Stimulated activated CD4-positive, alpha-beta T cell treated with anti-CD3 and anti-CD28 coated beads, TNF-alpha, amount 100 ng/mL, for 1 hour (primary cell): ENCODE measurements around the gene NRIP1.

Experiments
- DNase-seq, 3 donors: peaks; one replicate each; pipeline ENCODE4 v3.0.0-alpha.2; 2020; ENCODE audit warnings: low read depth in 3 of 3, low spot score in 1 of 3

Gene NRIP1

GRCh38 chr21:15066123-15066575 lies 1.3 kb upstream of the NRIP1 start:
- DNase-seq: no peak

DNA sequence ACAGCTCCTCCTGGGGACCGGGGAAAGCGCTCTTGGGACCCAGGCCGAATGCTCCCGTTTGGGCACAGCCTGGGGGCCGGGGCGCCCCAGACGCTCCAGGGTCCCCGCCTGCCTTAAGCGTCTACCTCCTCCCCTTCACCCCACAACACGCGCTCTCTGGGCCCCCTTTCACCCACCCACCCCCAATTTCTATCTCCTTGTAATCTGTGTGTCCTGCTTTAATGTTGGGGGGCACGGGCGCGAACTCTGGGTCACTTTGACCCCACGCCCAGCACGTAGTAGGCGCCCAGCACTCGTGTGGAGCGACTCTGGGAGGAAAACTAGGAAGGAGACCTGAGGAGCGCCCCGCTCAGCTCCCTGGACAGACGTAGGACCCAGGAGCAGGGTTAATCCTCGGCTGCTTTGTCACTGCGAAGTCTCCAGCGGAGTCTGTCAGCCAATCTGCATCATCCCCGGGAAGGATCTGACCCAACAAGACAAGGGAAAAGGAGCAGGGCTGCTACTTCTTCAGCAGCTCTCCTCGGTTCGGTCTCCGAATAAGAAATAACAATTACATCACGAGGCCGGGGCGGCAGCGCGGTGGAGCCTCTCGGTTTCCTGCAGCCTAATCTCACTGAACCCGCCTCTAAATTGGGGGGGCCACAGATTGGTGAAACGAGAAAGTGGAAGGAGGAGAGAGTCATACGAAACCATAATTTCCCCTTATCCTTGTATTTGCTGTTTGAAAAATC lies 757 bp upstream of the NRIP1 start:
- DNase-seq: peak in 2 of 3 donors; percentile 41 to 51

DNA sequence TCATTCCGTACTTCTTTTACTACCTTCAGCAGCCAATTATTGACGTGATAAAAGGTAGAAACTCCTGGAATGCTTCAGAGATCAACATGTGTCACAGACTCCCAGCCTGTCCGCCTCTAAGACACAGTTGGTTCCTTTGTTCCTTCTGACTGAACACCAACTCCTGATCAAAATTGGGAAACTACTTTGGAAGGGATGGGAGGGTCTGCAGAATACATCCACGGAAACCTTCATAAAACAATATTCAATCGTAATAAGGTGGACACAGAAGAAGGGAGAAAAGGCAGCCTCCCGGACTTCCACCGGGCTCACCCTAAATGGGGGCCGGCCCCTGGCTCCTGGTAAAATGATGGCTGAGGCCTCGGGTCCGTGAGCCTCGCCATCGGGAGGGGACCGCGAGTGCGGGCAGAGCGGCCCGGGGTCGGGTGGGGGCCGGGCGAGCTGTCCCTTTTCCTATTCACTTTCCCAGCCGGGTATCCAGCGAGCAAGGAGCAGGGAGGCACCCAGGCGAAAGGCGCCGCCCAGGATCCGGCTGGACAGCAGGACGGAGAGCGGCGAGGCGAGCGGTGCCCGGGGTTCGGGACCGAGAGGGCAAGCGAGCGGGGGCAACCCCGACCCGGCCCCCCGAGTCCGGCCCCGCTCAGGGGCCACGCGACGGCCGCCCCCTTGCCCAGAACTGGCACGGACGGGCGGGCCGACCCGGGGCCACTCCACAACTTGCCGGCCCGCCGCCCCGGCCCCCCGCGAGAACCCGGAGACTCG lies 805 bp downstream of the NRIP1 start:
- no peak for DNase-seq

GRCh38 chr21:15063081-15063813 lies 1.6 kb downstream of the NRIP1 start:
- DNase-seq: peak in 1 of 3 donors; percentile 11

- no peak for DNase-seq
Observed at GRCh38 chr21:15062606-15062965, 2.2 kb downstream of the NRIP1 start.

DNA sequence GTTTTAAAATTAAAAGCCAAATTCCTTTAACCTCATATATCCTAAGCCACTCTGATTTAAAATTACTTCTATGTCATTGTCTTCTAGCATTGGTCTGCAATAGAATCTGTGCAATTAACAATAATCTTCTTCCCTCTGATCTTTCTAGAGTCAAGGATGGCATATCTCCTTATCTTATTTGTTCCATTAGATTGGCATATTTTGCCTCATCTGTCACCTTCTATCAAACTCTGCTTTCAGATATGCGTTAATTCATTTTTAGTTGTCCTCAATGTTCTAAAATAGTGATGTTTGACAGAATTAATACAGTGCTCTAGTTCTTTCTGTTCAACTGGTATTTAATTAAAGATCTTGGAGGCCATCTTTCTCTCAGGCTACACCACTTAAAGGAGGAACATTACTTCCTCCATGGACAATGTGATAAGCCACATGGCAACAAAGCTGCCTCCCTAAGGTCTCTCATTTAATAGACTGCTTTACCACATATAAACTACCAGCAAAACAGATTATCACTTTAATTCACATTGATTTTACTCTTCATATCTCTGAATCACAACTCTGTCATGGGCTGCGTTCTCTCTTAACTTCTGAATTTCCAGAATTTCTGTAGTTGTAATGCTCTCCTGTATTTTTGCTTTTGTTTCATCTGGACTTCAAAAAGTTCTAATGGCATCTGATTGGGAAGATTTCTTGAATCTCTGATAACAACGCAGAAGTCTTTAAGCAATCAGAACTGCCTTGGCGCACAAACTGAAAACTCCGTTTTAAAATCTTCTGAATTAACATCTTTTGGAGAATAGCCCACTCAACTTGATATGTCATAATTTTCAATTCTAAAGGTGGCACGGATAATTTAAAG lies 2.8 kb downstream of the NRIP1 start:
- DNase-seq: no peak

- DNase-seq: no peak
Observed at GRCh38 chr21:15061279-15061678, 3.5 kb downstream of the NRIP1 start.

DNA sequence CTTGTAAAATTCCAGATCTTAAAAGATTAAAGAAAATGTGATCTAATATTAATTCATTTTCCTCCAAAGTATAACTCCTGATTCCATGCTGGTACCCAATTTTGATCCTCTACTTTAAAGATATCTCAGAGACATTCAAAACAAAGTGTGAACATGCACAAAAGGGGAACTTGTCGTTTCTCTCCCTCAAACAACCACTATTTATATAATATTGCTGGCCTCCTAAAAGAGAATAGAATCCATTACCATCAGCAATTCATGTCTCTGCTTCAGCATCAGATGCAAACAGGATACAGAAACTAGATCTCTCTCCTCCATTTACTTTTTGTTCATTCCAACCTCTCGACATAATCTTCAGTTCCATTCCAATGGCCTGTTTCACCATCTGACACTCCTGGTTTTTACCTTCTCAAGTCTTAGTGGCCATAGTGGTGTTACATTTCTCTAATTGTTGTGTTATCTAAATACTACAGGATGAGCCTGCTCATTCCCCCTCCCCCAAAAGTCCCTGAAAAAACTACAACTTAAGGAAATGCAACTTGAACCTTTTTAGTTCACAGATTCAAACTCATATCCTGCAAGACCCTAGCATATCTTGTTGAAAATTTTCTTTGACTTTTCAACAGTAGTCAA lies 4.1 kb downstream of the NRIP1 start:
- DNase-seq: no peak

GRCh38 chr21:15059397-15059796 lies 5.4 kb downstream of the NRIP1 start:
- DNase-seq: no peak

DNA sequence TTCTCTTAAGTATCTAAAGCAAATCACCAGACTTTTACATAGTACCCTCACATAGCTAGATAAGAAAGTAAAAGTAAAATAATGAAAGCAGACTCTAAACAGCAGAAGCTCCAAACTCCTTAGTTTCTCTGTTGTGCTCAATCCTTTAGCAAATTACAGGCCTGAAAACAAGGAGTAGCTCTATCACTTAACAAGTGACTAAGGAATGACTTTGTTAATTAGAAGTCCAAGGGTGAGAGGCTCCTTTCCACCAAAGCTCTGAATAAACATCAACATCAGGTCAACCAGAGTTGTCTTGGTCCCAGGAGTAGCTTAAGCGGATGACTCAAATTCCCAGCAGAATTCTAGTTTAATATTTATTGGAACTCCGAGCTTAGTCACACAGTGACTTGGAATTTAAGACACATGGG lies 5.9 kb downstream of the NRIP1 start:
- DNase-seq: no peak

DNA sequence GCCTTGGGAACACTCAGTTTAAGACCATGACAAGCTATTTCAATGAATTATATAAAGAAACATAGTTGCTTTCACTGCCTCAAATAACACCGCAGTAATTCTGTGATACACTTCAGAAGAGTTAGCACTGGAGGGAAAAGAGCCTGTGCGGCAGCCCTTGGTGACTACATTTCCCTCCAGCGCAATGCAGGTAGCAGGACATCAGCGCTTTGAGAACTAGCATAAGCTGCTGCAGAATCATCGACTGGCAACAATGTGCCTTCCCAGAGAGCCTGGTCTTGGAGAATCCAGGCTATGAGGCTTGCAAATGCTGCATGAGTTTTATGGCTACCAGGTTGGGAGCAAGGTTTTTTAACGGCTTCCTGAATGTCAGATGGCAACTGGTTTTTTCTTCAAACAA lies 7.5 kb downstream of the NRIP1 start:
- DNase-seq: no peak

DNA sequence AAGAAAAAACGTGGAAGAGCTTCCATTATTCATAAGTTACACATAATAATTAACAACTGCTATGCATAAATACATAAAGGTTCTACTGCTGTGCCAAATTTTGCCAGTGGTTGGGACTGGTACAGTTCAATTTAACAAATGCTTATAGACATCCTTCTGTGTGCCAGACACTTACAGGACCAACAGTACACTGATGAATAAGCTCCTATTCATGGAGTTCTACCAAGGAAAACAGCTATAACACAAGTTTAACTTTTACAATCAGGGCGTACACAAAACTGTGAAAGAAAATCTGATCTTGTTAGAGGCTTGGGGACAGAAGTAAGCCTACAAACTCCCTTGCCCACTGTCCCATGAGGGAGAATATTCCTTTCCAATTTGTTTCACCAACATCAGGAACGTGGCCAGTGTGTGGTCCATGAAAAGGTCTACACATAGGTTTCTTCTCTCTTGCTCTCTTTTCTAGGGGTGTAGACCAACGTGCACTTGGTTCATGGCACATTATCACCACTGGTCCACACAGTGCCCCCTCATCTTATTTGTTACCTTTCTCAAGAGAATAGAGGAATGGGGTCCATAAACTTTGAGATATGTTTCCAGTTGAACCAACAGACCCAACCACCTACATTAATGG lies 10.1 kb downstream of the NRIP1 start:
- no peak for DNase-seq

- DNase-seq: no peak
Observed at GRCh38 chr21:15054089-15054488, 10.7 kb downstream of the NRIP1 start.

GRCh38 chr21:15053500-15053899 lies 11.3 kb downstream of the NRIP1 start:
- no peak for DNase-seq

DNA sequence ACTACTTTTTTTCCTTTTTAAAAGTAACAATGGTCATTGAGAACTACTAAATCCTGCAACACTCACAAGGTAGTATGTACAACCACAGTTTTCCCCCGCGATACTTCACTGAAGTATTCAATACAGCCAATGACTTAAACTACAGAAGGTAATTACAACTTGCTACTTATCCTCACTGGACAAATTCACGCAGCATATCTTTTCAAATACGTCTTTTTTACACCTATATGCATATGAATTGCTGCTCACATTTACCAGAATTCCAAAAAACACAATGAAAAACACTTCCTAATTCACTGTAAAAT lies 12.4 kb downstream of the NRIP1 start:
- no peak for DNase-seq

DNA sequence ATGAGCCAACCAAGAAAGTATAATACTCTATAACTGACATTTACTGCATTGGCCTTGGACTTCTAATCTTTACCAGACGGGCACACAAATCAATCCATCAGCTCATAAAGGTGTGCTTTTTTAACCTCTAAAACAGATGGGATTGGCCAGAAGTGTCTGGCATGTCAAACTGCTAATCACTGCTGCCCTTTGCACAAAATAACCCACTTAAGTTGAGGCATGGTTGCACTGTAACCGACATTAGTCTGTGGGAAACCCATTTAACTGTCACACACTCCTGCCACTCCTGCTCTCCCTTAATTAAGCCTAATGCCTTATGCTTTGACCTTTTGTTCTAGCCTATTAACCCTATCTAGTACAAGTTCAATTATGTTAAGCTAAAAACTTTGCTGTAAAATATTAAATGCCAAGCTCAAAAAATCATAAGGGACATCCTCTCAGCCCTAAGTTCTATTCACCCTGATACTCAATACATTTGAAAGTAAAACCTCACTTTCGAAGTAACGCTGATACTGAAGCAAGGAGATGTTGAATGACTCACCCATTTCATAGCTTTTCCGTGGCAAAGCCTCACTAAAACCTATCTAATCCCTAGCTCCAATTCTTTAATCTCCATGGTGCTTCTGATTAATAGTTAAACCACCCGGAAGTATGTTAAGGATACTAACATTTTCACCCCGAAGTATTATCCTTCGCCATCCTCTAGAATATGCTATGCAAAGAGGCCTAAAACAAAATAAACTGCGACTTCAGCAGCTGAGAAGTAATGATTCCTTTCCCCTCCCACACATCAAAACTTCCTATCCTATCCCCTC lies 12.9 kb downstream of the NRIP1 start:
- DNase-seq: no peak

DNA sequence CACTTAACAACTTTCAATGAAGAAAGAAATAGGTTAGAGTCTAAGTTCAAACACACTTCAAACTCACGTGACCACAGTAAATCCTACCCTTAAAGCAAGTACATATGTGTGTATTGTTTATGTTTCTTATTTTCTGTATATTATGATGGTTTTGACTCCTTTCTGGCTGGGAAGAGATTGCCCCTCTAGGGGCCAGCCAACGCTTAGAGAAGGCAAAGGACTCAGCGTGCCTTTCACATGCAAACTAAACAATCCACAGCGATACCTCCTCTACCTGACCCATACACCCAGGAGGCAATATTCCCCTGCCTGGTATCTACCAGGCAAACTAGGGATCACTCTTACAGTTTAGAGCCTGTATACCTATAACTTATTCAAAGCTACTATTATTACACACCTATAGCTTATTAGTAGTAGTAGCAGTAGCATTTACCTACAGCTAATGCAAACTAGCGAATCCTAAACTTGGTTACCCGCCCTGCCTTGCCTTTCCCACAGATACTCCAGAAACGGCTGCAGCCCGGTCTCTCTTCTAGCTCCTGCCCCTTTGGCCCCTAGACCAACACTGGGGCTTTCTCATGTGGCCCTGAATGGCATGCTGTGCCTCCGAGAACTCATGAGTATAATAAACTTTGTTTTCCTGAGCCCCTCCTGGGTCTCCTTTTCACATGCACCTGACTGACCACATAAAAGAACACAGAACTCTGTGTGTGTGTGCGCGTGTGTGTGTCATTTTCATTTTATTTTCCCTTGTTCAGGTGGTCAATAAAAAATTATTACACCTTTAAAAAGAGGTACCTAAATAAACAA lies 14.0 kb downstream of the NRIP1 start:
- no peak for DNase-seq

DNA sequence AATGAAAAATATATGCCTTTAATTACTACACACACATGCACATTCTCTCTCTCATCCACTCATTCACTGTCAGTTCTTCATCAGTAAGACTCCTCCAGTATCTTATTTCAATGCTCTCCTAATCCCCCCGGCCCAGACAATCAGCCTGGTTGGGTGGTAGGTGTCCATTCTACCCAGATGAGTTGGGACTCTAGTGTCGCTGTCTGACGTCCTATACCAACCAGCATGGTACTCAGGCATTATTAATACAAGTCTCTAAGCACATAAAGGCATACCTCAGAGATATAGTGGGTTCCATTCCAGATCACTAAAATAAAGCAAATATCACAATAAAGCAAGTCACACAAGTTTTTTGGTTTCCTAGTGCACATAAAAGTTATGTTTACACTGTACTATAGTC lies 19.8 kb downstream of the NRIP1 start:
- no peak for DNase-seq

- no peak for DNase-seq
Observed at GRCh38 chr21:15042531-15042930, 22.3 kb downstream of the NRIP1 start.
